GM18867 (cell line): ENCODE measurements around the gene PRDM15.

Experiments
- ATAC-seq: cut with Tn5 transposase; IDR thresholded peaks from one replicate; pipeline ENCODE4 v1.9.1; 2021; ENCODE audit warnings: mild to moderate bottlenecking, moderate library complexity; ENCODE audit not compliant: unreplicated experiment

PRDM15 gene, protein sequence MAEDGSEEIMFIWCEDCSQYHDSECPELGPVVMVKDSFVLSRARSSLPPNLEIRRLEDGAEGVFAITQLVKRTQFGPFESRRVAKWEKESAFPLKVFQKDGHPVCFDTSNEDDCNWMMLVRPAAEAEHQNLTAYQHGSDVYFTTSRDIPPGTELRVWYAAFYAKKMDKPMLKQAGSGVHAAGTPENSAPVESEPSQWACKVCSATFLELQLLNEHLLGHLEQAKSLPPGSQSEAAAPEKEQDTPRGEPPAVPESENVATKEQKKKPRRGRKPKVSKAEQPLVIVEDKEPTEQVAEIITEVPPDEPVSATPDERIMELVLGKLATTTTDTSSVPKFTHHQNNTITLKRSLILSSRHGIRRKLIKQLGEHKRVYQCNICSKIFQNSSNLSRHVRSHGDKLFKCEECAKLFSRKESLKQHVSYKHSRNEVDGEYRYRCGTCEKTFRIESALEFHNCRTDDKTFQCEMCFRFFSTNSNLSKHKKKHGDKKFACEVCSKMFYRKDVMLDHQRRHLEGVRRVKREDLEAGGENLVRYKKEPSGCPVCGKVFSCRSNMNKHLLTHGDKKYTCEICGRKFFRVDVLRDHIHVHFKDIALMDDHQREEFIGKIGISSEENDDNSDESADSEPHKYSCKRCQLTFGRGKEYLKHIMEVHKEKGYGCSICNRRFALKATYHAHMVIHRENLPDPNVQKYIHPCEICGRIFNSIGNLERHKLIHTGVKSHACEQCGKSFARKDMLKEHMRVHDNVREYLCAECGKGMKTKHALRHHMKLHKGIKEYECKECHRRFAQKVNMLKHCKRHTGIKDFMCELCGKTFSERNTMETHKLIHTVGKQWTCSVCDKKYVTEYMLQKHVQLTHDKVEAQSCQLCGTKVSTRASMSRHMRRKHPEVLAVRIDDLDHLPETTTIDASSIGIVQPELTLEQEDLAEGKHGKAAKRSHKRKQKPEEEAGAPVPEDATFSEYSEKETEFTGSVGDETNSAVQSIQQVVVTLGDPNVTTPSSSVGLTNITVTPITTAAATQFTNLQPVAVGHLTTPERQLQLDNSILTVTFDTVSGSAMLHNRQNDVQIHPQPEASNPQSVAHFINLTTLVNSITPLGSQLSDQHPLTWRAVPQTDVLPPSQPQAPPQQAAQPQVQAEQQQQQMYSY

DNA sequence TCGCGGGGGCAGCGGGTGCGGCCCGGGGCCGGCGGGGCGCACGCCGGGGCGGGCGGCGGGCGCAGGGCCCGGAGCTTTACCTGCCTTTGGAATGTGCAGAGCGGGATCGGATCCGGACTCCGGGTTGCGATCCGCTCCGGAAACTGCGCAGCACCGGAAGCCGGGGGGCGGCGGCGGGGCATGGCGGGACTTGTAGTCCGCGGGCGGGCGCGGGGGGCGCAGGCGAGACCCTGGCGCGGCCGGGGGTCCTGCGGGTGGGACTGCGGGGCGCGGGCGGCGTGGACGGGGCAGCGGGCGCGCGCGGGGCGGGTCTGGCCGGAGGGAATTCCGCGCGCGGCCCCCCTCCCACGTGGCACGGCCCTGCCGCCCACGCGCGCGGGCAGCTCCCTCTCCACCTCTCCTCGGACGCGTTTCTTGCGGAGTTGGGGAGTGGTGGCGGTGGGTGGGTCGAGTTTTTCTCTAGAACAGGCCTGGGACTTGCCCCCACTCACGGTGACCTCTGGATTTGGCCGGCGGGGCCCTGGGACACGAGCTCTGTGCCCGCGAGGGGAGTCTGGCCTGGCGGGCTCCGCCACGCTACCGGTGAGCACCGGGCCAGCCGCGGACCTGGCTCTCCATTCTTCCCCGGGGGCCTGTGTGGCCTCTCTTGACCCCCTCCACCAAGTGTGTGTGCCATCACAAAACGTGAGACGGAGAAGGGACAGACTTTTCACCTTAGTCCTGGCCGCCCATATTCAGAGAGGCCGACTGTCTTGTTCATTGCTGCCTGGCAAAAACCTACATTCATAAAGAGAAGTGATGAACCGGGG lies at the start of gene PRDM15:
Gene PRDM15 (minus strand): TSS at position 155 of the 809 bp plus-strand sequence. CDS start 18,981 bp downstream, outside the sequence.
- ATAC-seq, result peak; percentile 69

DNA sequence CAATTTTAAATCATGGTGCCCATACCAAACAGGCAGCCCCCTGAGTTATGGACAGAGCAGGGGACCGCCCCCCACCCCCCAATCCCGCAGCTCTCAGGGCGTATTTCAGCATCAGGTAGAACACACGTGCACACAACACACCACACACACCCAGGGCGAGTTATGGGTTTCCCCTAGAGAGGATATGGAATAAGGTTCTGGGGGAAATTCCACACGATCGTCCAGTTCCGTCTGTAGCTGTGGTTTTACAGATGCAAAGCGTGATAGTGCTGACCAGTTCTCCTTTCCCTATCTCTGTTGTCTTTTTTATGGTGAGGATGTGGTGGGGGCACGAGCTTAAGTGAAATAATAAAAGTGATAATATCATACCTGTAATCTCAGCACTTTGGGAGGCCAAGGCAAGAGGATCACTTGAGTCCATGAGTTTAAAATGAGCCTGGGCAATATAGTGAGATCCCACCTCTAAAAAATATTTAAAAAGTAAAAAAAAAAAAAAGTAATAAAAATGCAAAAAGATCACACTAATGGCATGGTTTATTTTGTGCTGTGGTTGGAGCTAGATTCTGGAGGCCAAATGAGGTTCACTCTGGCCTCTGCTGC lies 49.6 kb upstream of the PRDM15 start:
- peak; percentile 44 for ATAC-seq

DNA sequence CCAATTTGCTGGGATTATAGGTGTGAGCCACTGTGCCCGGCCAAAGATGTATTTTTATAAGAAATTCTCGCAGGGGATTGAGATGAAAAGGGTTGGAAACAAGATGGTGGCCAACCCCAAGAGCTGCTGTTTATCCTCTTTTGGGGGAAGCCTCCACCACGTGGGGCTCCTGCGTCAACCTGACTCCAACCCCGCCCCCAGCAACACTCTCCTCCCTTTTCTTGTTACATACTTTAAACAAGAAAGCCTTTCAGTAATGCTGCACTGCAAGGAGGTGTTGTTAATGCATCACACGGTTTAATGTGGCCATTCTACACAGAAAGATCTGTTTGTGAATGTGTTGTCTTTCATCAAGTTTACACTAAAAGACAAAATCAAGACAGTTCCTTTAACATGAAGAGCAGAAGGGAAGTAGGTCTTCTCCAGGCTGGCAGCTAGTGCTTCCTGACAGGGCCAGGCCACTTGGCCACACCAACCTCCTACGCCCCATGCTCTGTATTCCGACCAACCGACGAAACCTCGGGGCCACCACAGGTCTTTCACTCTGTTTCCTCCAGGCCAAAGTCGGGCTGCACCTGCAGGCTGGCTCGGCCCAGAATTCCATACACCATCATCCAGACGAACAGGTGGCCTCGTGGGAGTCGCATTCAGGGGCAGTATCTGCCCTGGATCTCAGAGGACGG lies 48.7 kb upstream of the PRDM15 start:
- no peak for ATAC-seq

DNA sequence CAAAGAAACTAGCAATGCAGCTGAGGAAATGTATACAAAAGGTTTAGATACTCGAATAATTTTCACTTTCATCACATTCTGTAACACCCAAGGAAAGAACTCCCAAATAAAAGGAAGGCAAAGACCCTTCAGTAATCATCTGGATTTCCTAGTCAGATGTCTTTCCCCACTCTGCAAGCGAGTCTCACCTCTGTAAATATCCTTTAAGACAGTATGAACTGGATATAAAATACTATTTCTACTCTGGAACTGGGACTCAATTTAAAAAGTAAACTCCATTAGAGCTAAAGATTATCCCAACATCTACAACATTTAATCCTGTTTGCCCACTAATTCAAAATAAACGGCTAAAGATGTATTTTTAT lies 47.6 kb upstream of the PRDM15 start:
- peak; percentile 10 for ATAC-seq

DNA sequence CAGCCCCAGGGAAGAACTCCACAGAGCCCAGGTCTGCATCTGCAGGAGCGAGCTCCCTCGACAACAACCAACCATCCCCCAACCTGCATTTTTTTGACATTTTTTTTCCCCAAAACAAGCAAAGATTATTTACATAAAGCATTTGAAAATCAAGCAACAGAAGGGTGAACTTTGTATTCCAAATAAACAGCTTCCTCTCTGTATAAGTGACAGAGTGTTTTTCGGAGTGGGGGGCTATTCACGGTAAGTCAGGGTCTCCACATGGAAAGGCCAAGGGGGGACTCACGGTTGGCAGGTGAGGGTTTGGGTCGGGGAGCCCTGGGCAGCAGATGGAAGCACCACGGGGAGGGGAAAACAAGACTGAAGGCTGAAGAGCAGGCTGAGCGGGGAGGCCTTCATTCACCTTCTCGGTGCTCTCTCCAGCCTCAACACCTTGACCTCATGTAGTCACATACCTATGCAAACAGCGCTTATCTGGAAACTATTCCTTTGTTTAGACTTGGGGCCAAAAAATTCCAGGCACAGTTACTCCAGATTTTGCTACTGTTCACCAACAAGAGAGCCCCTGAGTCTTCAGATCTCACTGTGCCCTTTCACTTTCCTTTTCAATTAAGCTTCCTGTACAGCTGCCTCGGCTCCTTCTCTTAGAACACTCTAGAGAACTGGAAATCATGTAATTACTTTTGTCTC lies 47.1 kb upstream of the PRDM15 start:
- peak; percentile 72 for ATAC-seq

DNA sequence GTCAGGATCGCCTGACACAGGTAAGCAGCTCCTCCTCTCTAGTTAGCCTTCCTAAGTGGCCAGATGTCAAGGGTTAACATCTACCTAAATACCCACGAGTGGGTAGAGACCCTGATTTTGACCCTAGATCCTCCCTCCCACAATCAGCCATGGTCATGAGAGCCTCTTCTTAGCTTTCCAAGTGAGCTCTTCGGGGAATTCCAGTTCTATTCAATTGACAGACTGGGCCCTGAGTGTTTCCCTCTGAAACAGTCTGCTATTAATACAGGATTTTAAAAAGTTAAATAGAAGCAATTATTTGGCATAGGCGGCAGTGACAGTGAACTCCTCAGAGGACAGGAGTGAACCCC lies 46.6 kb upstream of the PRDM15 start:
- no peak for ATAC-seq

DNA sequence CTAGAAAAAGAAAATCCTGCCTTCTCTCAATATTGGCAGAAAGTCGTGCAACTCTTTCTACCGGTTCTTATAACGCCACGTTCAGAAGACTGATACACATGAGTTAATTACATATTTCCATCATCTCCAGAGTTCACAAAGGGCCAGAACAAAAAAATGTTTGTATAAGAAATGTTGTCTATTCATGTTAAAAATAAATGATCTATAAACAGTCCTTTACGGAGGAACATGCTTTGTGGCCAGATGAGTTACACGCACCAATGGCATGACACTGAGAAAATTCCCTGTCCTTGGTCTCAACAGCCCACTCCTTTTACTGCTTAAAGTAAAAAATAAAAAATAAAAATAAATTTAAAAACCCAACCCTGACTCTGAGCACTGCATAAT lies 45.2 kb upstream of the PRDM15 start:
- no peak for ATAC-seq

DNA sequence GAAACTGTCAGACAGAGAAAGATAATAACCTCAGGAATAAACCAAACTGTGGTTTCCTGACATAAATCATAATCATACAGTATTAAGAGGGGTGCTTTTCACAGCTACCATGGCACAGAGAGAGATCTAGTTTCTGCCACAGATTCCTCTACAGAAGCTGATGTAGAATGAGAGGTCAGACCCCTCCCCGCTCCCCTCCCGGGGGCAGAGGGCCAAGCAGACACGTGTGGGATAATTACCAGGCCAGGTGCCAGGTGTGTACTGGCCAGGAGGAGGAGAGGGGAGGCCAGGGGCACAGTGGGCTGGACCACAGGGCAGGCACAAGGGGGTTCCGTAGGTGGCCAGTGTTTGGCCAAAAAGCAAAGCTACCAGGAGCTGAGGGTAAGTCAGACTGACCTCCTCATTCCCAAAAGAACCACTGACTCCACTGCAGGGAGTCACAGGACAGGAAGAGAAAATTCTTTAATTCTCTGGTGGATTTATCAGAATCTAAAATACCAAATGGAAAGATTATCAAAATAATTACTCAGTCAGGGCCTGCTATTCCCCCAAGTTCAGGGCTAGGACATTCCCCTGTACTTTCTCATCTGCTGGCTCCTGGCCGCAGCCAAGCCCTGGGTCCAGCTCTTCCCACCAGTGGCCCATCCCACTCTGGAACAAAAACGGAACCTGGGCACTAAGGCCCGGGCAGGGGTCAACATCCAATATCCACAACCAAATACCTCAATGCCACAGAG lies 44.7 kb upstream of the PRDM15 start:
- no peak for ATAC-seq

DNA sequence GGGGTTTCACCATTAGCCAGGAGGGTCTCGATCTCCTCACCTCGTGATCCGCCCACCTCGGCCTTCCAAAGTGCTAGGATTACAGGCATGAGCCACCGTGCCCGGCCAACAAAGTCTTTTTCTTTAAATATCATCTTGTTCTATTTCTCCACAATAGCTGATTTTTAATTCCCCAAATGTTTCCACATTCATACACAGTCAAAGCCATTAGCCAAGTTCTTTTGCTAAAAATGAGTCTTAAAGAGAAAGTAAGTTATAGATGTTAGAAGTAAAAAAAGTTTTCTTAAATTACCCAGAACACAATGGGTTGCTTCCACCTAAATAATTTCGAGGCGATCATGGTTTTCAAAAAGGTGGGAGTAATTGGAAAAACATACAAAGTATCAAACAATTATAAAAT lies 44.0 kb upstream of the PRDM15 start:
- no peak for ATAC-seq

DNA sequence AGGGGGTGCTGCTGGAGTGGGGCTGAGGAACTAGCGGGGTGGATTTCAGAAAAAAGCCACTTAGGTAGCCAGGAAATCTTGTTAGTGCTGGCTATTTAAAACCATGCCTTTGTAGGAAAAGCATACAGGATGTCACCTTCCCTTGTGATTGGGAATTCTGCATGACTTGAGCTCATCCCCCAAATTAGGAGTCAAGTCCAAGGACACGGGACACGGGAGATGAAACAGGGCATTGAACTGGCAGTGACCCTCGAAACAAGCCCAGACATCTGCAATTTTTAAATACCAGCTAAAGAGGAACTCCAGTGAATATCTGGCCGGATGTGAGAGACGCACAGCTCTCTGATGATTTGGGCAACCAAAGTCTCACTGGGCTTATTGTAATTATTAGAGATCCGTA lies 41.9 kb upstream of the PRDM15 start:
- no peak for ATAC-seq

DNA sequence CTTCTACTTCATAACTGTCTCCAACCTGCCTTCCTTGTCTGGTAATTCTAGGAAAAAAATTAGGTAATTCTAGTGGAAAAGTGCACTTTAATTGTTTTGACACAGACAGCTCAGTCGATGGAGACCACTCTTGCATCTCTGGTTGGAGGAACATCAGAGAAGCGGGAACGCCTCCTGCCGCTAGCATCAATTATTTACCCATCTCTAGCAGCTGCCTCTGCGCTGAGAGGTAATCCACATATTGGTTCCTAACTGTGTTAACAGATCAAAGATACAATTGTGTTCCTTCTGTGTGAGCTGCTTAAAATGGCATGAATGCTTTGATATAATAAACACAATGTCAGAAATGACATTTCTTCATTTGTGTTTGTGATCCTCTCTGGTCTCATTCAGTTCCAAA lies 41.3 kb upstream of the PRDM15 start:
- ATAC-seq, result no peak

DNA sequence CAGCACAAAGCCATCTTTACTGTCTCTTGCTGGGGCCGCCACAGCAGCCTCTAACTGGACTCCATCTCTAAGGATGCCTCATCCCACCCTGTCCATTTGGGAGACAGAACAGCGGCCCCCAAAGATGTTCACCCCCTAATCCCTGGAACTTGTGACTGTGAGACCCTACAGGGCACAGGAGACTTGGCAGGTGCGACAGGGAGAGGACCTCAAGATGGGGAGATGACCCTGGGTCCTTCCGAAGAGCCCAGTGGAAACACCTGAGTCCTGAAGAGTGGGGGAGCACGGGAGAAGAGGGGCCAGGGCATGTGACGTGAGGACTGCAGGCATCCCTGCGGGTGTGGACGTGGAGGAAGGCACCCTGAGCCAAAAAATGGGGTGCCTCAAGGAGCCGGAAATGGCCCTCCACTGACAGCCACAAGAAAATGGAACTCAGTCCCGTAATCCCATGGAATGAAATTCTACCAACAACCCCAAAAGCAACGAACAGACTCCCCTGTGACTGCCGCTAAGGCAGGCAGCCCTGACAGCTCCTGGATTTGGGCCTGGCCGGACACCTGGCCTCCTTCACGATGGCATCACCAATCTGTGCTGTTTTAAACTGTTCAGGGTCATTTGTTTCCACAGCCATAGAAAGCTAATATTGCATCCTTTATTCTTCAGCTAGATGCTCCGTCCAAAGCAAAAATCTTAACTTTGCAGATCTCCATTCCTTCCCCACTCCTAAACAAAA lies 40.7 kb upstream of the PRDM15 start:
- no peak for ATAC-seq

DNA sequence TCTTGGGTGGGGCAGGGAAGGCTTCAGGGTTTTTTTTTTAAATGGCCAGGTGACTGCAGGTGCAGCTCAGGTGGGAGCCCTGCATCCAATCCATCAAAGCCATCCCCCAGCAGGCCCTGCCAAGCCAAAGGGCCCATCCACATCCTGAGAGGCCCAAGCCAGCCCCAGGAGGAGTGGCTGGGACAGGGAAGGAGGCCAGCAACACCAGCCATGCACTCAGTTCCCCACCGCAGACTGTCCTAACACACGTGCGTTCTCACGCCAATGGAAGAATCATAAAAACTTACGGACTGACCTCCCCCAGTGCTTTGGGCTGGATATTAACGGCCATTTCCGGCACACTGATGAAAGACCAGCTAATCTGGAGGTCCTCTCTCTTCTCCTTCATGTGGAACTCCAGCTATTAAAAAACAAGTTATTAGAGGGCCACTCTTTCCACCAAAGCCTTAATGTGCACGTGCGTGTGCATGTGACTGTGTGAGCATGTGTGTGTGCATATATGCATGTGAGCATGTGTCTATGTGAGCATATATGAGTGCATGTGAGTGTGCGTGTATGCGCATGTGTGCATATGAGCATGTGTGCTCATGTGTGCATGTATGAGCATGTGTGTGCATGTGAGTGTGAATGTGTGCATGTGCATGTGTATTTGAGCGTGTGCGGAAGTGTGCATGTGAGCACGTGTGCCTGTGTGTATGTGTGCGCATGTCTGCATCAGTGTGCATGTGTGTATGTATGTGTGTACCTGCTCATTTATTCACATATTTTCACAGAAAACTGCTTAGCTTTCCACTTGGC lies 39.6 kb upstream of the PRDM15 start:
- no peak for ATAC-seq

DNA sequence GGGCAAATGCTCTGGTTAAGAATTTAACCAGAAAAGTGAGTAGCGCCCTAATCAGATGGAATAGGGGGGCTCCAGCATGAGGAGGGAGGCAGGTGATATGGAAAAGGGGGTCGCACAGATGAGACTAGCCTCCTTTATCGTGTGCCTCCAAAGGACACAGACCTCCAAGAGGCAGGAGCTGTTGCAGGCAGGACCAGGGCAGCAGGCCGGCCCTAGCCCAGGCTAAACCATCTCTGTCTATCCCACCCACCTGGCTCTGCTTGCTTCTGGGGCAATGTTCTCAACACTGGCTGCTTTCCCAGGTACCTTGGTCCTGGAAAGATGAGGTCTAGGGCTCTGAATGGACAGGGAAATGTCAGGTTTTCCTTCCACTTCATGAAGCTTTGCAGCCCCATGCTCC lies 38.4 kb upstream of the PRDM15 start:
- no peak for ATAC-seq

DNA sequence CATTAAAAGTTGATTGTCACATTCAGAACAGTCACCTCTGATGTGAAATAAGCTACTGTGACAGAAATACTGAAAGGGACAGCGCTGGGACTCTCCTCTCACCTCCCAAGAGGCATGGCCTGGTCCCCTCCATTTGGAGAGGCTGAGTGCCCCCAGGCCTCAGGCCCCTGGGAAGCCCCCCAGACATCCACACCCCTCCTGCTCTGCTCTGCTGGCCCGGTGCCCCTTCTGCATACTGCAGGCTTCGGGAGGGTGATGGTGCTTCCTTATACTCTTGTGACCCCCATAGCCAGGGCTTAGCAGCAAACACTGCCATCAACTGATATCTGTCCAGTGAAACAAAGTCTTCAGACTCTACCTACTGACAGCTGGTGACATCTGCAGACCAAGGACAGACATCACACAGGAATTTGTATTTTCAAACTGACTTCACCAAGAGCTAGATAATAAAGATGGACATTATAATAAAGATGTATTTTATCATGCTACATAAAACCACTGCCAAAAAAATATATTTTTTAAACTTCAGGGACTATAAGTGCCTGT lies 37.8 kb upstream of the PRDM15 start:
- ATAC-seq, result no peak

DNA sequence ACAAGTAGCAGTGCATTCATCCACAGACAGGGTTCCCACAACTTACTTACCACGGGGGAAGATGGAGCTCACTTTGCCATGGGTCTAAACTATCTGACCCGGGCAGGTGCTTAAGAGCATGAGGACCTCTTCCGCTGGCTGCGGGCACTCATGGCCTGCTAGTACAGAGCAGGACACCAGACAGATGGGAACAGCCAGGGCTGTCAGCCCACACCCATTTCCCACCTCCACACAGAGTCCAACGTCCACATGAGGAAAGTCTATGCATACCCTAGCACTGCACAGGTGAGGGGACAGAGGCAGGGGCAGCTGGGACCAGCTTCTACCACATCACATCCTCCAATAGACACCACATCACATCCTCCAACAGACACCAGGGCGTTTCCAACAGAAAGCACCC lies 35.8 kb upstream of the PRDM15 start:
- ATAC-seq, result no peak

DNA sequence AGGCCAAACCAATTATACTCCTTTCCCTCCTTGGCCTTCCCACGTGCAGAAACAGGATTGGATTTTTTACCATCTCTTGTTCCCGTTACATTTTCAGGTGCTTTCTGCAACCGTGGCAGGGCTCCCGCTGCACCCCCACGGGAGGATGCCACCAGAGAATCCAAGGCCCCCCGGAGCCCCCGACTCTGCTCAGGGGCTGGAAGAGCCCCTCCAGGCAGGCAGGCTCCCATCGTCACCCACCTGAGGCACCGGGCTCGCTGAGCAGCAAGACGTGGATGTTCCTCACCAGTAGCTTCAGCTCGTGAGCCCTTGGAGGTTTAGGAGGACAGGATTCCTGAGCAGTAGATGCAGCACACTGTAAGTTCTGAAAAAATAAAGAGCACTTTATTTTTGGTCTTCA lies 35.2 kb upstream of the PRDM15 start:
- ATAC-seq, result no peak
